Choroid plexus epithelial cell (primary cell): ENCODE measurements around the gene SNF8.
"Not testable (repeated sequence)": the region's sequence is repeated elsewhere in the genome, so short reads cannot be mapped to it uniquely, and the experiment has no call there.

Experiments used
- DNase-seq: peaks from one replicate; pipeline ENCODE4 v3.0.0-alpha.2; 2010; ENCODE audit warnings: low read depth
- H3K4me3 ChIP-seq: 2 replicates; pipeline ENCODE4 v1.5.1; 2011; ENCODE audit warnings: low read depth, mild to moderate bottlenecking, control low read depth, low read length, moderate library complexity
- CTCF ChIP-seq: conservative IDR thresholded peaks from 2 replicates; pipeline ENCODE4 v1.5.1; 2011; ENCODE audit warnings: low read depth, mild to moderate bottlenecking, control low read depth, inconsistent platforms, low read length, moderate library complexity

Gene SNF8

GRCh38 chr17:48961516-48962233 is 17.0 kb upstream of the SNF8 start:
- TF ChIP-seq CTCF = no peak
- DNase-seq = peak; percentile 52
- H3K4me3 ChIP-seq = no peak overlapping the region

GRCh38 chr17:48960834-48961515 is 16.3 kb upstream of the SNF8 start:
- DNase-seq = peak; percentile 25
- H3K4me3 ChIP-seq = no peak overlapping the region
- TF ChIP-seq CTCF = no peak

- no peak overlapping the region for H3K4me3 ChIP-seq
- TF ChIP-seq CTCF = peak; percentile 95
- DNase-seq = peak; percentile 86
Observed at GRCh38 chr17:48954300-48954755, 9.7 kb upstream of the SNF8 start.

GRCh38 chr17:48952904-48953303 is 8.3 kb upstream of the SNF8 start:
- TF ChIP-seq CTCF = no peak
- no peak overlapping the region for H3K4me3 ChIP-seq
- DNase-seq = no peak

GRCh38 chr17:48951572-48951971 is 6.9 kb upstream of the SNF8 start:
- H3K4me3 ChIP-seq = no peak overlapping the region
- no peak for TF ChIP-seq CTCF
- DNase-seq = no peak

GRCh38 chr17:48945261-48945651 is 614 bp upstream of the SNF8 start:
- peak overlapping the region; percentile 71 for H3K4me3 ChIP-seq
- DNase-seq = not testable (repeated sequence)

GRCh38 chr17:48933035-48933434 is 11.6 kb downstream of the SNF8 start:
- H3K4me3 ChIP-seq = no peak overlapping the region
- DNase-seq = no peak
- TF ChIP-seq CTCF = no peak
